IMR-90 (cell line): ENCODE data around the gene MICAL3. TPM values are rescaled to one million over a fixed set of nuclear protein-coding genes. Genes with fewer than 3 reads are reported as not detected.

Source experiments
- ATAC-seq: fragments of 200-7000 bp; cut with Tn5 transposase; 2 replicates; pipeline ENCODE4 v1.9.1; 2020; ENCODE audit warnings: low read depth, mild to moderate bottlenecking, moderate library complexity
- BruUV-seq: library from RNA; stranded (reverse); fragments of 400-500 nt; replicated peaks from 2 replicates; lab custom pipeline; 2021; lab: Mats Ljungman, UMichigan
- CTCF ChIA-PET: fragments of 300-600 bp; formaldehyde crosslinking; extraction: SDS; loops from one replicate; lab custom pipeline; 2021; ENCODE audit warnings: antibody characterized with exemption; lab: Yijun Ruan, JAX
- POLR2A ChIA-PET: fragments of 300-600 bp; sonication (Branson Sonifier 250); formaldehyde crosslinking; loops from one replicate; lab custom pipeline; 2022; ENCODE audit warnings: antibody characterized with exemption; ENCODE audit not compliant: unreplicated experiment; lab: Charles Lee
- DNase-seq: peaks from one replicate; pipeline ENCODE4 v3.0.0; 2013
- H2AFZ ChIP-seq: replicated peaks from 2 replicates; pipeline ENCODE3; 2013; ENCODE audit warnings: low read length, mild to moderate bottlenecking; ENCODE audit not compliant: poor library complexity
- H2AK5ac ChIP-seq: 2 replicates; pipeline ENCODE4 v1.6.1; 2013; ENCODE audit warnings: low read depth, low read length, inconsistent platforms
- H2AK9ac ChIP-seq: replicated peaks from 2 replicates; pipeline ENCODE3; 2013; ENCODE audit warnings: mild to moderate bottlenecking, low read depth, low read length, moderate library complexity; ENCODE audit not compliant: poor library complexity
- H2BK120ac ChIP-seq: 2 replicates; pipeline ENCODE4 v1.6.1; 2013; ENCODE audit warnings: low read depth, low read length, inconsistent platforms
- H2BK15ac ChIP-seq: 3 replicates; pipeline ENCODE4 v1.6.1; 2013; ENCODE audit warnings: low read depth, low read length, inconsistent platforms
- H2BK20ac ChIP-seq: 2 replicates; pipeline ENCODE4 v1.6.1; 2013; ENCODE audit warnings: low read depth, mild to moderate bottlenecking, inconsistent platforms, low read length, moderate library complexity
- H2BK5ac ChIP-seq: 2 replicates; pipeline ENCODE4 v1.6.1; 2013; ENCODE audit warnings: mild to moderate bottlenecking, low read depth, low read length, inconsistent platforms; ENCODE audit not compliant: poor library complexity, severe bottlenecking
- H3K14ac ChIP-seq: replicated peaks from 2 replicates; pipeline ENCODE4 v1.6.1; 2013; ENCODE audit warnings: low read depth, low read length, inconsistent platforms
- H3K18ac ChIP-seq: 2 replicates; pipeline ENCODE4 v1.6.1; 2013; ENCODE audit warnings: low read depth, low read length, control low read depth
- H3K23ac ChIP-seq: 2 replicates; pipeline ENCODE4 v1.6.1; 2013; ENCODE audit warnings: low read depth, low read length, inconsistent platforms
- H3K27ac ChIP-seq: 2 replicates; pipeline ENCODE4 v1.5.1; 2013; ENCODE audit warnings: mild to moderate bottlenecking, control low read depth, low read length; ENCODE audit not compliant: insufficient read depth
- H3K27me3 ChIP-seq: 2 replicates; pipeline ENCODE4 v1.6.1; 2013; ENCODE audit warnings: low read length; ENCODE audit not compliant: control insufficient read depth, insufficient read depth
- H3K36me3 ChIP-seq: 2 replicates; pipeline ENCODE4 v1.6.1; 2013; ENCODE audit warnings: low read length, mixed read lengths; ENCODE audit not compliant: control insufficient read depth, insufficient read depth
- H3K4ac ChIP-seq: 2 replicates; pipeline ENCODE4 v1.6.1; 2013; ENCODE audit warnings: low read depth, low read length, inconsistent platforms
- H3K4me1 ChIP-seq: 2 replicates; pipeline ENCODE4 v1.6.1; 2013; ENCODE audit warnings: low read length, mixed read lengths; ENCODE audit not compliant: control insufficient read depth, insufficient read depth
- H3K4me2 ChIP-seq: 2 replicates; pipeline ENCODE4 v1.6.1; 2013; ENCODE audit warnings: low read depth, mild to moderate bottlenecking, control low read depth, low read length, moderate library complexity
- H3K4me3 ChIP-seq: 2 replicates; pipeline ENCODE4 v1.5.1; 2013; ENCODE audit warnings: low read depth, mild to moderate bottlenecking, control low read depth, low read length, moderate library complexity; ENCODE audit not compliant: insufficient read depth
- H3K56ac ChIP-seq: 2 replicates; pipeline ENCODE4 v1.6.1; 2013; ENCODE audit warnings: low read length, inconsistent platforms; ENCODE audit not compliant: insufficient read depth; ENCODE audit errors: extremely low read depth
- H3K79me1 ChIP-seq, 2 experiments: 2 replicates each; pipeline ENCODE4 v1.6.1; 2013; ENCODE audit warnings: low read length in 2 of 2, inconsistent platforms in 1 of 2, low read depth in 1 of 2
- H3K9ac ChIP-seq: 2 replicates; pipeline ENCODE4 v1.6.1; 2013; ENCODE audit warnings: low read depth, low read length, control low read depth
- H3K9me1 ChIP-seq: 2 replicates; pipeline ENCODE4 v1.6.1; 2013; ENCODE audit warnings: low read length, inconsistent platforms; ENCODE audit not compliant: insufficient read depth
- H3K9me3 ChIP-seq: 2 replicates; pipeline ENCODE4 v1.6.1; 2013; ENCODE audit warnings: low read length; ENCODE audit not compliant: control insufficient read depth, insufficient read depth
- H4K20me1 ChIP-seq: 2 replicates; pipeline ENCODE4 v1.6.1; 2013; ENCODE audit warnings: low read length, inconsistent platforms; ENCODE audit not compliant: insufficient read depth
- H4K5ac ChIP-seq: 2 replicates; pipeline ENCODE4 v1.6.1; 2013; ENCODE audit warnings: mild to moderate bottlenecking, low read depth, low read length, control low read depth
- H4K8ac ChIP-seq, 2 experiments: 2 replicates each; pipeline ENCODE4 v1.6.1; 2013; ENCODE audit warnings: low read depth in 2 of 2, low read length in 2 of 2, control low read depth in 1 of 2, inconsistent platforms in 1 of 2
- H4K91ac ChIP-seq: 2 replicates; pipeline ENCODE4 v1.6.1; 2013; ENCODE audit warnings: low read depth, low read length, inconsistent platforms; ENCODE audit not compliant: insufficient read depth
- CEBPB ChIP-seq: IDR thresholded peaks from 2 replicates; pipeline ENCODE4 v1.6.1; 2012; ENCODE audit warnings: low read depth, low read length, improper control_type of control experiment
- CHD1 ChIP-seq: IDR thresholded peaks from 2 replicates; pipeline ENCODE4 v1.6.1; 2012; ENCODE audit warnings: low read depth, low read length, improper control_type of control experiment
- WGBS, 2 experiments: methylation state at CpG; one replicate each; pipeline versions ENCODE4 v1.1.5 to v1.1.7; 2013; ENCODE audit warnings: missing lambda C conversion rate in 2 of 2; ENCODE audit not compliant: insufficient read length in 1 of 2; ENCODE audit errors: extremely low coverage in 2 of 2; 5-methylcytosine and 5-hydroxymethylcytosine counted together
- dilution Hi-C: fragments of 300-500 bp; cut with HindIII; formaldehyde crosslinking; loops from one replicate; pipeline ENCODE4 v1.14.3; 2018; ENCODE audit warnings: low sequenced_read_pairs; ENCODE audit not compliant: unreplicated experiment
- in situ Hi-C: fragments of 300-500 bp; cut with MboI; formaldehyde crosslinking; loops from 3 replicates; pipeline ENCODE4 v1.14.3; 2019; ENCODE audit warnings: low sequenced_read_pairs, inconsistent platforms, mixed read lengths
- intact Hi-C: fragments of 100-400 bp; cut with micrococcal nuclease; formaldehyde crosslinking; loops from 2 replicates; pipeline ENCODE4 v1.10.0; 2022
- polyA plus RNA-seq, 3 experiments: library from polyadenylated mRNA; depleted of rRNA; stranded (reverse); fragments of >200 nt; gene quantifications; 2 replicates each; pipeline ENCODE4 v1.2.3, GENCODE V29; 2012; ENCODE audit warnings: low replicate concordance in 1 of 3
- total RNA-seq: library from RNA; depleted of rRNA; stranded (reverse); fragments of >200 nt; gene quantifications from 2 replicates; pipeline ENCODE4 v1.2.3, GENCODE V29; 2012

The MICAL3 gene
- total and polyA plus RNA-seq, 2 of the 4 experiments (the other 2 are of a cell fraction) = 17.6 to 26.8 TPM

DNA sequence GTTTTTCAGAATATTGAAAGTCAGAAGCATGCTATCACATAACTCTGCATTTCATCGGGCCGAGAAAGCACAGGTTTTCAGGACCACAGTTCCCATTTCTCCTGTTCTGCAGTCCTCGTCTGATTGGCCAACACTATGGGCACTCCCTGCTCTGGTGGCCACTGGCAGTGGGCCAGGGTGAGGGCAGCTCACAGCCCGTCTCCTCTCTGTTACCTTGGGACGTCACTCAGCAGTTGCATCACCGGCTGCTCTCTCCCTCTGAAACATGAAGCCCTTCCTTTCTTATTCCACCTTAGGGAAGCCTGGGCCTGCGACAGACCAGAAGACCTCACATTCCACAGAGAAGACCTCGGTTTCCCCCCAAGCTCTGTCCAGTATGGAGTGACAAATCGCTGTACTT, 11.4 kb upstream of the MICAL3 start:
- ATAC-seq (no peak), DNase-seq (peak; percentile 19)
- peak; percentile 49; the same call in 1 of the 2 replicates for TF ChIP-seq CEBPB
- no peak for TF ChIP-seq CHD1
- Histone ChIP-seq H4K8ac (0 out of 4 replicates have a peak overlapping the region, but pooled peaks of 1 of the 2 experiments have one; percentile 38), H3K4me2 (no peak overlapping the region), H2BK20ac (peak overlapping the region; percentile 45; the same call in 1 of the 2 replicates), H2AK5ac (peak overlapping the region; percentile 46), H3K23ac (no peak overlapping the region), H3K27me3 (no peaks in the 10 kb centered on the region), H3K27ac (no peak overlapping the region), H2BK15ac (0 out of 3 replicates have a peak overlapping the region, but pooled peaks have one; percentile 25), H3K4me1 (peaks cover 13% of the 10 kb centered on the region), H4K20me1 (peaks cover 5% of the 10 kb centered on the region; the same call in 1 of the 2 replicates), H3K9me1 (peaks cover 18% of the 10 kb centered on the region), H3K14ac (no peak overlapping the region), H2BK120ac (peak overlapping the region; percentile 14; the same call in 1 of the 2 replicates), H4K5ac (no peak overlapping the region; the same call in 1 of the 2 replicates), H3K18ac (peak overlapping the region; percentile 36; the same call in 1 of the 2 replicates), H2BK5ac (no peak overlapping the region), H3K9me3 (no peaks in the 10 kb centered on the region), H2AFZ (peak overlapping the region; percentile 36), H4K91ac (no peak overlapping the region), H3K9ac (no peak overlapping the region), H3K4ac (0 out of 2 replicates have a peak overlapping the region, but pooled peaks have one; percentile 53), H3K79me1 (no peaks in the 10 kb centered on the region), H3K4me3 (no peak overlapping the region), H3K56ac (no peak overlapping the region), H2AK9ac (peak overlapping the region; percentile 45), H3K36me3 (no peaks in the 10 kb centered on the region)
- intact Hi-C loops = no loop called here
- in situ Hi-C loops = no loop called here
- dilution Hi-C loops = no loop called here
- ChIA-PET POLR2A (no interaction called here), CTCF (no interaction called here)
- no TSS peak for BruUV-seq
- 86% methylated on average over 4 of the region's 9 CpGs; no CpG with 5 or more reads in 1 of the 2 experiments for WGBS, 2 experiments
